Vagina (tissue), 2 donors: Measurements from ENCODE around the gene VWA1.

Experiments used
- POLR2AphosphoS5 ChIP-seq, 2 donors: sonication (generic); formaldehyde crosslinking; IDR thresholded peaks; one replicate each; pipeline ENCODE4 v1.9.0; 2017; ENCODE audit warnings: antibody characterized with exemption in 2 of 2, mild to moderate bottlenecking in 2 of 2, low read depth in 1 of 2; ENCODE audit not compliant: insufficient read depth in 1 of 2
- TF ChIP-seq, protein P1 (sequence below), 3 experiments: fragments of 450-650 bp in 2 of 3; fragments of 200-600 bp in 1 of 3; sonication (generic) in 1 of 3; IDR thresholded peaks; one replicate each; pipeline ENCODE4 v1.5.1; 2017 to 2019; ENCODE audit warnings: antibody characterized with exemption in 3 of 3, mild to moderate bottlenecking in 2 of 3, moderate library complexity in 2 of 3

DNA sequence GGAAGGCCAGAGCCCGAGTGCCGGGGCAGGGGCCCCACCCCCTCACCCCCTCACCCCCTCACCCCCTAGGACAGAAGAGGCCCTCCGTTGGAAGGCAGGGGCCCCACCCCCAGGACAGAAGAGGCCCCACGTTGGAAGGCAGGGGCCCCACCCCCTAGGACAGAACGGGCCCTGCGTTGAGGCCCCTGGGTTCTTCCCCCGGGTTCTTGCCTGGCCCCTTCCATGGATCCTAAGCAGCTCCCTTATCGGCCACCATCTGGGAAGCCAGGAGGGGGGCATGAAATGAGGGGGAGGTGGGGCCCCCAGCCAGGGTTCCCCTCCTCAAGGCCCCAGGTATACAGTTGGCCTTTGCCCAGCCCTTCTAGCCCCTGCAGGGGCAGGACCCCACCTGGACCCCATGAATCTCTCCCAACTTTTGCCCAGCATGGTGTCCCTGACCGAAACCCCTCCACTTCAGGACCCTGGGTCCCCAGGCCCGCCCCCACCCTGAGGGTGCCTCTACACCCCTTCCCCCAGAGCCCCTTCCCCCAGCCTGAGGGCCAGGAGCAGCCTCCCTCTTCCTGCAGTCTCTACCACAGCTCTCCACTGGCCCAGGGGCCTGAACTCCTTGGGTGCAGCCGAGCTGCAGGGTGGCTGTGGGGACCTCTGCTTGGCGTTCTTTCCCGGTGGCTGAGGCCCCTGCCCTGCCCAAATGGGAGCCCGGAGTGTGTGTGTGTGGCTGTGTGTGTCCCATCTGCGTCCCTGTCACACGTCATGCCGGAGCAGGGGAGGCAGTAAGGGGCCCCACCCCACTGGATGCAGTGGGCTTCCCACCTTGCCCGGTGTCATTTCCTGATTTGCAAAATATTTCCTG, 4.3 kb upstream of the VWA1 start:
- no peak for TF ChIP-seq POLR2AphosphoS5 (IDR thresholded peaks at IDR 0.05; ENCODE audit: insufficient read depth in 1 of 2, low read depth in 1 of 2)
- TF ChIP-seq, protein P1, sequence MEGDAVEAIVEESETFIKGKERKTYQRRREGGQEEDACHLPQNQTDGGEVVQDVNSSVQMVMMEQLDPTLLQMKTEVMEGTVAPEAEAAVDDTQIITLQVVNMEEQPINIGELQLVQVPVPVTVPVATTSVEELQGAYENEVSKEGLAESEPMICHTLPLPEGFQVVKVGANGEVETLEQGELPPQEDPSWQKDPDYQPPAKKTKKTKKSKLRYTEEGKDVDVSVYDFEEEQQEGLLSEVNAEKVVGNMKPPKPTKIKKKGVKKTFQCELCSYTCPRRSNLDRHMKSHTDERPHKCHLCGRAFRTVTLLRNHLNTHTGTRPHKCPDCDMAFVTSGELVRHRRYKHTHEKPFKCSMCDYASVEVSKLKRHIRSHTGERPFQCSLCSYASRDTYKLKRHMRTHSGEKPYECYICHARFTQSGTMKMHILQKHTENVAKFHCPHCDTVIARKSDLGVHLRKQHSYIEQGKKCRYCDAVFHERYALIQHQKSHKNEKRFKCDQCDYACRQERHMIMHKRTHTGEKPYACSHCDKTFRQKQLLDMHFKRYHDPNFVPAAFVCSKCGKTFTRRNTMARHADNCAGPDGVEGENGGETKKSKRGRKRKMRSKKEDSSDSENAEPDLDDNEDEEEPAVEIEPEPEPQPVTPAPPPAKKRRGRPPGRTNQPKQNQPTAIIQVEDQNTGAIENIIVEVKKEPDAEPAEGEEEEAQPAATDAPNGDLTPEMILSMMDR (IDR thresholded peaks at IDR 0.05): no peak
